Colonic mucosa (tissue), 4 donors: ENCODE measurements around the gene MAJIN. TPM values are rescaled to one million over a fixed set of nuclear protein-coding genes. Genes with fewer than 3 reads are reported as not detected.

Experiments
- DNase-seq: peaks from one replicate; pipeline ENCODE4 v3.0.0-alpha.2; 2020
- H3K27ac ChIP-seq: fragments of 200-600 bp; one replicate; pipeline ENCODE4 v1.8.0; 2021
- H3K27me3 ChIP-seq: fragments of 200-600 bp; one replicate; pipeline ENCODE4 v1.8.0; 2021
- H3K36me3 ChIP-seq: fragments of 200-600 bp; one replicate; pipeline ENCODE4 v1.8.0; 2021
- H3K4me1 ChIP-seq: fragments of 200-600 bp; one replicate; pipeline ENCODE4 v1.8.0; 2021; ENCODE audit warnings: mild to moderate bottlenecking
- H3K4me3 ChIP-seq: fragments of 200-600 bp; one replicate; pipeline ENCODE4 v1.8.0; 2021
- H3K9ac ChIP-seq, 2 donors: one replicate each; pipeline ENCODE4 v1.7.0; 2013; ENCODE audit warnings: control low read depth in 2 of 2, low read depth in 2 of 2, low read length in 2 of 2
- H3K9me3 ChIP-seq: fragments of 200-600 bp; one replicate; pipeline ENCODE4 v1.8.0; 2021
- CTCF ChIP-seq: fragments of 200-600 bp; IDR thresholded peaks from one replicate; pipeline ENCODE4 v1.8.0; 2022; ENCODE audit warnings: antibody characterized with exemption, mild to moderate bottlenecking
- intact Hi-C: fragments of 100-400 bp; cut with DNase I; formaldehyde crosslinking; loops from one replicate; pipeline ENCODE4 v1.14.1; 2022
- total RNA-seq, 2 donors: library from RNA; stranded (reverse); fragmentation: NEBNext Ultra II Directional in 1 of 2; extraction: Animal tissue kit (Norgen Biotek cat#: 25700) in 1 of 2; gene quantifications; one replicate each; pipeline ENCODE4 v1.2.1, GENCODE V29; 2021
- donor health status: healthy.
- donor health status: DM: no; HTN: no; CAD: no.
- donor health status: DM: no; HTN: no; CAD: no.

MAJIN gene
- total RNA-seq, 2 donors from 2014 or later, result not detected

GRCh38 chr11:64934682-64935358 is 37.1 kb downstream of the MAJIN start:
- no peak for DNase-seq
- Histone ChIP-seq H3K9ac (no peak overlapping the region), H3K27ac (no peak overlapping the region), H3K4me3 (no peak overlapping the region), H3K27me3 (no peaks in the 10 kb centered on the region), H3K36me3 (peaks cover 8% of the 10 kb centered on the region), H3K9me3 (no peaks in the 10 kb centered on the region), H3K4me1 (no peaks in the 10 kb centered on the region)
- TF ChIP-seq CTCF, result no peak
- intact Hi-C loops, result loop anchor here (10.0 kb wide), 1 partner anchor 50 kb away; no protein-coding TSS in a partner anchor

GRCh38 chr11:64933935-64934681 is 37.8 kb downstream of the MAJIN start:
- no peak overlapping the region for H3K9ac ChIP-seq
- H3K4me3 ChIP-seq, result no peak overlapping the region
- no peak overlapping the region for H3K27ac ChIP-seq
- no peaks in the 10 kb centered on the region for H3K27me3 ChIP-seq
- no peaks in the 10 kb centered on the region for H3K9me3 ChIP-seq
- no peak for DNase-seq
- intact Hi-C loops, result loop anchor here (10.0 kb wide), 1 partner anchor 51 kb away; no protein-coding TSS in a partner anchor
- peaks cover 8% of the 10 kb centered on the region for H3K36me3 ChIP-seq
- H3K4me1 ChIP-seq, result no peaks in the 10 kb centered on the region
- TF ChIP-seq CTCF, result no peak

- Histone ChIP-seq H3K4me3 (no peak overlapping the region), H3K9me3 (no peaks in the 10 kb centered on the region), H3K27ac (no peak overlapping the region), H3K4me1 (no peaks in the 10 kb centered on the region), H3K9ac (no peak overlapping the region), H3K36me3 (peaks cover 8% of the 10 kb centered on the region), H3K27me3 (no peaks in the 10 kb centered on the region)
- intact Hi-C loops, result loop anchor here (10.0 kb wide), 1 partner anchor 51 kb away; no protein-coding TSS in a partner anchor
- no peak for TF ChIP-seq CTCF
- no peak for DNase-seq
Observed at GRCh38 chr11:64933213-64933934, 38.5 kb downstream of the MAJIN start.

- Histone ChIP-seq H3K9ac (no peak overlapping the region), H3K9me3 (no peaks in the 10 kb centered on the region), H3K27ac (no peak overlapping the region), H3K4me1 (no peaks in the 10 kb centered on the region), H3K27me3 (no peaks in the 10 kb centered on the region), H3K4me3 (no peak overlapping the region), H3K36me3 (peaks cover 8% of the 10 kb centered on the region)
- no peak for DNase-seq
- intact Hi-C loops, result loop anchor here (10.0 kb wide), 1 partner anchor 52 kb away; no protein-coding TSS in a partner anchor
- no peak for TF ChIP-seq CTCF
Observed at GRCh38 chr11:64932324-64932723, 39.6 kb downstream of the MAJIN start.

GRCh38 chr11:64931290-64931689 is 40.6 kb downstream of the MAJIN start:
- no peaks in the 10 kb centered on the region for H3K9me3 ChIP-seq
- intact Hi-C loops, result loop anchor here (10.0 kb wide), 1 partner anchor 54 kb away; no protein-coding TSS in a partner anchor
- no peak overlapping the region for H3K4me3 ChIP-seq
- no peaks in the 10 kb centered on the region for H3K4me1 ChIP-seq
- no peak overlapping the region for H3K9ac ChIP-seq
- H3K27ac ChIP-seq, result no peak overlapping the region
- H3K36me3 ChIP-seq, result peaks cover 8% of the 10 kb centered on the region
- no peaks in the 10 kb centered on the region for H3K27me3 ChIP-seq
- no peak for TF ChIP-seq CTCF
- DNase-seq, result no peak
